ENCODE data around the gene SP9.
A peak's percentile ranks its signal among the peaks of the same experiment; 100 is the strongest.

Gene SP9

GRCh38 chr2:174333372-174334277 lies 1.1 kb upstream of the SP9 start:
- no peak for DNase-seq

- DNase-seq: no peak
Measured at GRCh38 chr2:174334278-174334715, 457 bp upstream of the SP9 start.

- DNase-seq: no peak
Measured at GRCh38 chr2:174335254-174335987, 667 bp downstream of the SP9 start.

- DNase-seq: peak; percentile 58
Measured at GRCh38 chr2:174335988-174336500, 1.3 kb downstream of the SP9 start.

- DNase-seq: peak; percentile 65
Measured at GRCh38 chr2:174336501-174337336, 2.0 kb downstream of the SP9 start.

- peak; percentile 43 for DNase-seq
Measured at GRCh38 chr2:174337337-174338146, 2.8 kb downstream of the SP9 start.

- DNase-seq: no peak
Measured at GRCh38 chr2:174338147-174338605, 3.4 kb downstream of the SP9 start.

- DNase-seq: no peak
Measured at GRCh38 chr2:174338671-174339560, 4.2 kb downstream of the SP9 start.

GRCh38 chr2:174339561-174340399 lies 5.0 kb downstream of the SP9 start:
- DNase-seq: no peak

GRCh38 chr2:174340400-174341292 lies 5.9 kb downstream of the SP9 start:
- DNase-seq: peak; percentile 37

GRCh38 chr2:174341293-174341994 lies 6.7 kb downstream of the SP9 start:
- DNase-seq: peak; percentile 84

GRCh38 chr2:174341995-174342685 lies 7.4 kb downstream of the SP9 start:
- DNase-seq: no peak

- DNase-seq: no peak
Measured at GRCh38 chr2:174342686-174343342, 8.1 kb downstream of the SP9 start.

- DNase-seq: no peak
Measured at GRCh38 chr2:174343343-174343622, 8.5 kb downstream of the SP9 start.

GRCh38 chr2:174343623-174344455 lies 9.1 kb downstream of the SP9 start:
- DNase-seq: no peak

All from EL (cell line).